Measurements from ENCODE around the gene NBL1.

DNA sequence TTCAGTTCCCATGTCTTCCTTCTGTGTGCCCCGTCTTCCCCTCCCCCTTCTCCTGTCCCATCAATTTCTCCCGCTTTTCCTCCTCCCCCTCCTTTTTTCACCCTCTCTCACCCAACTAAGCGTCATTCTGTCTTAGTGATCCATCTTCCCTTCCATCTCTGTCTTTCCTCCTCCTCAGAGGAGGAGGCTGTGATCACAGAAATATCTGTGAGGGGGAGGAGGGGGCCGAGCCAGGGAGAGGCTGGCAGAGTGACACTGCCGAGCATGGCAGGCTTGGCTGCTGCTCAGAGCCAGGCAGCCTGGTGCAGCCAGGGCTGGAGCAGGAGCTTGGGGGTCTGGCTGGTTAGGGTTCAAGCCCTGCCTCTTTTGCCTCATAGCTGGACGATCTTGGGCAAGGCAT is 28.1 kb downstream of the NBL1 start:
- TF ChIP-seq ZNF311 (CRISPR knock-in tag; IDR thresholded peaks at IDR 0.05) = no peak
- TF ChIP-seq ZNF124 (CRISPR knock-in tag; IDR thresholded peaks at IDR 0.05) = no peak
- TF ChIP-seq KLF16 (IDR thresholded peaks at IDR 0.05) = no peak
- no peak for TF ChIP-seq CBX1 (IDR thresholded peaks at IDR 0.05; ENCODE audit: low read depth)
- TF ChIP-seq, protein P1, sequence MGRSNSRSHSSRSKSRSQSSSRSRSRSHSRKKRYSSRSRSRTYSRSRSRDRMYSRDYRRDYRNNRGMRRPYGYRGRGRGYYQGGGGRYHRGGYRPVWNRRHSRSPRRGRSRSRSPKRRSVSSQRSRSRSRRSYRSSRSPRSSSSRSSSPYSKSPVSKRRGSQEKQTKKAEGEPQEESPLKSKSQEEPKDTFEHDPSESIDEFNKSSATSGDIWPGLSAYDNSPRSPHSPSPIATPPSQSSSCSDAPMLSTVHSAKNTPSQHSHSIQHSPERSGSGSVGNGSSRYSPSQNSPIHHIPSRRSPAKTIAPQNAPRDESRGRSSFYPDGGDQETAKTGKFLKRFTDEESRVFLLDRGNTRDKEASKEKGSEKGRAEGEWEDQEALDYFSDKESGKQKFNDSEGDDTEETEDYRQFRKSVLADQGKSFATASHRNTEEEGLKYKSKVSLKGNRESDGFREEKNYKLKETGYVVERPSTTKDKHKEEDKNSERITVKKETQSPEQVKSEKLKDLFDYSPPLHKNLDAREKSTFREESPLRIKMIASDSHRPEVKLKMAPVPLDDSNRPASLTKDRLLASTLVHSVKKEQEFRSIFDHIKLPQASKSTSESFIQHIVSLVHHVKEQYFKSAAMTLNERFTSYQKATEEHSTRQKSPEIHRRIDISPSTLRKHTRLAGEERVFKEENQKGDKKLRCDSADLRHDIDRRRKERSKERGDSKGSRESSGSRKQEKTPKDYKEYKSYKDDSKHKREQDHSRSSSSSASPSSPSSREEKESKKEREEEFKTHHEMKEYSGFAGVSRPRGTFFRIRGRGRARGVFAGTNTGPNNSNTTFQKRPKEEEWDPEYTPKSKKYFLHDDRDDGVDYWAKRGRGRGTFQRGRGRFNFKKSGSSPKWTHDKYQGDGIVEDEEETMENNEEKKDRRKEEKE (IDR thresholded peaks at IDR 0.05; ENCODE audit: borderline replicate concordance in 1 of 2, control insufficient read depth in 1 of 2, low read depth in 2 of 2, low read length in 1 of 2) = no peak
- TF ChIP-seq NR2C2 (CRISPR knock-in tag; IDR thresholded peaks at IDR 0.05) = no peak
- TF ChIP-seq NR2C2 (tag; IDR thresholded peaks at IDR 0.05) = no peak
- TF ChIP-seq, protein P2, sequence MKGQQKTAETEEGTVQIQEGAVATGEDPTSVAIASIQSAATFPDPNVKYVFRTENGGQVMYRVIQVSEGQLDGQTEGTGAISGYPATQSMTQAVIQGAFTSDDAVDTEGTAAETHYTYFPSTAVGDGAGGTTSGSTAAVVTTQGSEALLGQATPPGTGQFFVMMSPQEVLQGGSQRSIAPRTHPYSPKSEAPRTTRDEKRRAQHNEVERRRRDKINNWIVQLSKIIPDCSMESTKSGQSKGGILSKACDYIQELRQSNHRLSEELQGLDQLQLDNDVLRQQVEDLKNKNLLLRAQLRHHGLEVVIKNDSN (CRISPR knock-in tag; IDR thresholded peaks at IDR 0.05) = no peak
- no peak for TF ChIP-seq ZNF766 (CRISPR knock-in tag; conservative IDR thresholded peaks at IDR 0.05)
- no peak for TF ChIP-seq POLR2AphosphoS5 (IDR thresholded peaks at IDR 0.05; ENCODE audit: control insufficient read depth, insufficient read depth, low read depth, low read length)
- TF ChIP-seq SIN3A (IDR thresholded peaks at IDR 0.05; ENCODE audit: borderline replicate concordance in 2 of 2, control insufficient read depth in 1 of 2, low read depth in 2 of 2, low read length in 2 of 2) = no peak
